H1 (cell line): ENCODE measurements around the gene MLEC. TPM values are rescaled to one million over a fixed set of nuclear protein-coding genes. Genes with fewer than 3 reads are reported as not detected.

Source experiments
- ASH2L ChIP-seq: fragments of 200-600, 300-600 bp; sonication (generic); IDR thresholded peaks from one replicate; pipeline ENCODE4 v1.7.1; 2017; ENCODE audit warnings: low read length
- GABPA ChIP-seq: IDR thresholded peaks from 2 replicates; pipeline ENCODE4 v1.6.1; 2011; ENCODE audit warnings: mild to moderate bottlenecking, low read length, moderate library complexity, borderline replicate concordance; ENCODE audit not compliant: insufficient read depth
- NANOG ChIP-seq: IDR thresholded peaks from 2 replicates; pipeline ENCODE4 v1.6.1; 2011; ENCODE audit warnings: low read length, low read depth, mild to moderate bottlenecking, inconsistent platforms; ENCODE audit not compliant: insufficient read depth, poor library complexity, severe bottlenecking
- RXRA ChIP-seq: IDR thresholded peaks from 2 replicates; pipeline ENCODE4 v1.6.1; 2011; ENCODE audit warnings: low read depth, mild to moderate bottlenecking, low read length, moderate library complexity; ENCODE audit not compliant: insufficient read depth
- SP1 ChIP-seq: IDR thresholded peaks from 2 replicates; pipeline ENCODE4 v1.6.1; 2011; ENCODE audit warnings: low read depth, low read length
- TAF1 ChIP-seq: IDR thresholded peaks from 2 replicates; pipeline ENCODE4 v1.6.1; 2011; ENCODE audit warnings: mild to moderate bottlenecking, low read depth, low read length
- polyA plus RNA-seq, 7 experiments: library from polyadenylated mRNA; depleted of rRNA in 3 of 7; stranded (reverse) in 5 of 7; unstranded in 2 of 7; fragments of >200 nt in 5 of 7; fragments of 200-250 nt in 2 of 7; gene quantifications; 1 replicate in 5 of 7; 2 replicates in 1 of 7; 4 replicates in 1 of 7; pipeline versions ENCODE4 v1.2.1 to v1.2.3, GENCODE V29; 2011 to 2013; ENCODE audit warnings: missing spikeins in 2 of 7, mixed read lengths in 2 of 7
- total RNA-seq: library from RNA; stranded (reverse); fragmentation: NEBNext Ultra II Directional; extraction: Animal tissue kit (Norgen Biotek cat#: 25700); gene quantifications from 2 replicates; pipeline ENCODE4 v1.2.1, GENCODE V29; 2021

Gene MLEC
- total and polyA plus RNA-seq, 2 of the 8 experiments (the other 6 are each of a cell fraction or from before 2014, with no cell fraction given) = 37.1 to 260 TPM

GRCh38 chr12:120736404-120737331 lies 49.7 kb downstream of the MLEC start (continued):
- TF ChIP-seq TAF1 (no peak), ASH2L (no peak), RXRA (no peak), SP1 (no peak), GABPA (no peak), NANOG (no peak)
